CD4-positive, alpha-beta T cell treated with Interleukin-4 for 1 hour (primary cell): ENCODE results near the gene VRK3.
A peak's percentile ranks its signal among the peaks of the same experiment; 100 is the strongest.
"Not testable (repeated sequence)": the region's sequence is repeated elsewhere in the genome, so short reads cannot be mapped to it uniquely, and the experiment has no call there.

Source experiments
- DNase-seq, 2 donors: peaks; one replicate each; pipeline ENCODE4 v3.0.0-alpha.2; 2020 to 2022

VRK3 gene

GRCh38 chr19:49985871-49986270 lies 39.3 kb downstream of the VRK3 start:
- no peak for DNase-seq

- no peak for DNase-seq
Observed at GRCh38 chr19:49984491-49984890, 40.7 kb downstream of the VRK3 start.

- peak; percentile 75 to 79 for DNase-seq
Observed at GRCh38 chr19:49983645-49984229, 41.4 kb downstream of the VRK3 start.

GRCh38 chr19:49981603-49982593 lies 43.3 kb downstream of the VRK3 start:
- no peak for DNase-seq

GRCh38 chr19:49978324-49978723 lies 46.8 kb downstream of the VRK3 start:
- DNase-seq: no peak

GRCh38 chr19:49977881-49978280 lies 47.3 kb downstream of the VRK3 start:
- DNase-seq: no peak

GRCh38 chr19:49977076-49977475 lies 48.1 kb downstream of the VRK3 start:
- no peak for DNase-seq

GRCh38 chr19:49976496-49976895 lies 48.7 kb downstream of the VRK3 start:
- no peak for DNase-seq

- DNase-seq: no peak
Observed at GRCh38 chr19:49975051-49975450, 50.1 kb downstream of the VRK3 start.

- peak in 1 of 2 donors; percentile 20 for DNase-seq
Observed at GRCh38 chr19:49973987-49974386, 51.2 kb downstream of the VRK3 start.

- DNase-seq: no peak
Observed at GRCh38 chr19:49972841-49973240, 52.3 kb downstream of the VRK3 start.

GRCh38 chr19:49971991-49972411 lies 53.2 kb downstream of the VRK3 start:
- DNase-seq: no peak

- DNase-seq: not testable (repeated sequence)
Observed at GRCh38 chr19:49969355-49969754, 55.8 kb downstream of the VRK3 start.

- DNase-seq: peak in 1 of 2 donors; percentile 20
Observed at GRCh38 chr19:49968279-49968922, 56.8 kb downstream of the VRK3 start.

- not testable (repeated sequence) for DNase-seq
Observed at GRCh38 chr19:49960980-49961379, 64.2 kb downstream of the VRK3 start, which contains the start of gene SIGLEC11. SIGLEC11 (minus strand) TSS chr19:49961172; CDS start chr19:49961081, 91 bp downstream.

GRCh38 chr19:49959892-49960291 lies 65.3 kb downstream of the VRK3 start:
- DNase-seq: not testable (repeated sequence)

GRCh38 chr19:49958596-49958995 lies 66.6 kb downstream of the VRK3 start:
- not testable (repeated sequence) for DNase-seq

- DNase-seq: not testable (repeated sequence)
Observed at GRCh38 chr19:49958144-49958543, 67.0 kb downstream of the VRK3 start.

GRCh38 chr19:49957262-49957915 lies 67.8 kb downstream of the VRK3 start:
- no peak for DNase-seq

- DNase-seq: no peak
Observed at GRCh38 chr19:49956115-49956495, 69.1 kb downstream of the VRK3 start.

- DNase-seq: no peak
Observed at GRCh38 chr19:49954933-49955332, 70.2 kb downstream of the VRK3 start.

- DNase-seq: no peak
Observed at GRCh38 chr19:49954092-49954829, 70.9 kb downstream of the VRK3 start.
